Mammary microvascular endothelial cell (primary cell): ENCODE data around the gene AADAC. TPM values are rescaled to one million over a fixed set of nuclear protein-coding genes. Genes with fewer than 3 reads are reported as not detected.

Source experiments
- total RNA-seq: library from RNA; depleted of rRNA; stranded (reverse); fragments of >200 nt; gene quantifications from 2 replicates; pipeline ENCODE4 v1.2.3, GENCODE V29; 2015

The AADAC gene, protein sequence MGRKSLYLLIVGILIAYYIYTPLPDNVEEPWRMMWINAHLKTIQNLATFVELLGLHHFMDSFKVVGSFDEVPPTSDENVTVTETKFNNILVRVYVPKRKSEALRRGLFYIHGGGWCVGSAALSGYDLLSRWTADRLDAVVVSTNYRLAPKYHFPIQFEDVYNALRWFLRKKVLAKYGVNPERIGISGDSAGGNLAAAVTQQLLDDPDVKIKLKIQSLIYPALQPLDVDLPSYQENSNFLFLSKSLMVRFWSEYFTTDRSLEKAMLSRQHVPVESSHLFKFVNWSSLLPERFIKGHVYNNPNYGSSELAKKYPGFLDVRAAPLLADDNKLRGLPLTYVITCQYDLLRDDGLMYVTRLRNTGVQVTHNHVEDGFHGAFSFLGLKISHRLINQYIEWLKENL
- 0.39 and 0.87 TPM in 2 replicates for total RNA-seq

DNA sequence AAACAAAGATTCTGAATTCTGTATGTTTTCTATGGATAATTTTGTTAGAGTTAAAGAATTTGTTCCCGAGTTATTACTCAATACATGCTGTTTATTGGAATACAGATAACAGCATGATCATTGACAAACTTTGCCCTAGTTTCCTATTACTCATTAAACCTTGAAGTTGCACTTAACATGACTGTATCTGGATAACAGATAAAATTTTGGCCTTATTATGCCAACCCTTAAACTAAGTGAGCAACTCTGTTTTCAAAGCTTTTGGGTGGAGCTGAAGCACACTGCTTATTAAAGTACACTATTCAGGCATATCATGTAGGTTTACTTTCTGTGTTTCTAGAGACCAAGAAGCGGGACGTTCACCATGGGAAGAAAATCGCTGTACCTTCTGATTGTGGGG, at the start of gene AADAC:
AADAC (plus strand) TSS at position 318 of the 400 bp plus-strand sequence; CDS start at position 365, 47 bp downstream.

DNA sequence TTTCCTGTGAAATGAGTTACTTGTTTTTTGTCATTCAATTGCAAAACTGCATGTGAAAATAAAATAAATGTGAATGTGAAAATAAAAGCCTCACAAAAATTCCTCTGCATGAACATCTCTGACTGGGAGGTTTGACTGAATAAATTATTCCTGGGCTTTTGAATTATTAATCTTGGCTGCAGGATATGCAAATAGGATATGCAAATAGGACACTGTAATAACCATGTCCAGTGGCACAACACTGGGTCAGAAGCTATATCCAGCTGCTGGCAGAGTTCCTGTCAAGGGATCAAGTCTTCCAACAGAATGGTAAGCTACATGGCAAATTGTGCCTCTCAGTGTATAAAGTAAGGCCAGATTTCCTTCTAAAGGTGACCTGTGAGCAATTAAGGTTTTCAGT, 59.5 kb downstream of the AADAC start, which contains the start of gene SUCNR1:
SUCNR1 (plus strand) TSS at position 246 of the 400 bp plus-strand sequence. CDS start 6,250 bp downstream, outside the sequence.

Other genes with a start within 250 kb of the AADAC start
- gene AADACL2, start 80.2 kb upstream of the AADAC start, total RNA-seq: not detected in 2 replicates
- not detected in 2 replicates for gene SUCNR1, start 59.5 kb downstream of the AADAC start, total RNA-seq